Measurements from ENCODE around the gene POLR2E. TPM values are rescaled to one million over a fixed set of nuclear protein-coding genes. Genes with fewer than 3 reads are reported as not detected.

Gene POLR2E
- polyA plus RNA-seq, 1 donor (not counting 4 experiments of a cell fraction or from before 2014, with no cell fraction given): 178 TPM

GRCh38 chr19:1046117-1046626, 49.0 kb downstream of the POLR2E start:
- no peaks in the 10 kb centered on the region for H3K79me2 ChIP-seq (ENCODE audit: control insufficient read depth, insufficient read depth, low read length)
- no peaks in the 10 kb centered on the region for H4K20me1 ChIP-seq (ENCODE audit: control insufficient read depth, extremely low read depth, insufficient read depth, low read length)
- no peak overlapping the region for H3K27ac ChIP-seq (ENCODE audit: control insufficient read depth, insufficient read depth, low read length)
- dilution Hi-C loops (cut with MboI; ENCODE audit: extremely low pct_ligation_motif_present, low sequenced_read_pairs): no loop called here
- H3K4me2 ChIP-seq (ENCODE audit: control insufficient read depth, extremely low read depth, insufficient read depth, low read depth, low read length): no peak overlapping the region
- H3K9me3 ChIP-seq (ENCODE audit: control insufficient read depth, low read depth, low read length): no peaks in the 10 kb centered on the region
- no peak overlapping the region for H3K9ac ChIP-seq (ENCODE audit: control insufficient read depth, extremely low read depth, insufficient read depth, low read length)
- TF ChIP-seq EZH2 (IDR thresholded peaks at IDR 0.05; ENCODE audit: low read length): no peak
- TF ChIP-seq CTCF (optimal IDR thresholded peaks at IDR 0.05 in 1 of 3, IDR thresholded peaks at IDR 0.05 in 1 of 3, conservative IDR thresholded peaks at IDR 0.05 in 1 of 3; ENCODE audit: extremely low read depth in 1 of 3, insufficient read depth in 2 of 3, low read length in 3 of 3): no peak
- peaks cover 11% of the 10 kb centered on the region for H3K4me1 ChIP-seq (ENCODE audit: control insufficient read depth, extremely low read depth, insufficient read depth, low read length)
- FAIRE-seq: no peak
- H3K36me3 ChIP-seq (ENCODE audit: control insufficient read depth in 2 of 2, extremely low read depth in 1 of 2, insufficient read depth in 2 of 2, low read length in 2 of 2): peaks cover 0 to 9% of the 10 kb centered on the region in 2 experiments
- H2AFZ ChIP-seq (ENCODE audit: control insufficient read depth, low read length): no peak overlapping the region
- H3K4me3 ChIP-seq (ENCODE audit: control insufficient read depth in 2 of 3, extremely low read depth in 1 of 3, insufficient read depth in 2 of 3, low read depth in 1 of 3, low read length in 3 of 3): no peak overlapping the region
- DNase-seq (ENCODE audit: low read depth, low spot score): no peak
- H3K27me3 ChIP-seq (ENCODE audit: control insufficient read depth, extremely low read depth, insufficient read depth, low read length): no peaks in the 10 kb centered on the region
- H3K9me1 ChIP-seq (ENCODE audit: control insufficient read depth, extremely low read depth, insufficient read depth, low read length): no peaks in the 10 kb centered on the region

DNA sequence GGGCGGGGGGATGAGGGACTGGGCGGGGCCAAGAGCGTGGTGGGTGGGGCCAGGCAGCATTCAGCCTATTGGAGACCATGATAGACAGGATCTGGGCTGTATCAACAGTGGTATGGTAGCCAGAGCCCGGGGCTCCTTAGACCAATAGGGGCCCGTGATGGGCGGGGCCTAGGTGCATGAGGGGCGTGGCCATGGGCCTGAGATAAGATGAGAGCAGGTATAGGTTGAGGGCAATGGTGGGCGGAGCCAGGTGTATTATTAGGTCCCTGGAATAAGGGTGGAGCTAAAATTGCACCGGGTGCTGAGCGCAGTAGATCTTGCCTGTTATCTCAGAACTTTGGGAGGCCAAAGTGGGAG, 50.0 kb downstream of the POLR2E start:
- Histone ChIP-seq H3K27me3 (ENCODE audit: control insufficient read depth, extremely low read depth, insufficient read depth, low read length) (no peaks in the 10 kb centered on the region), H3K4me2 (ENCODE audit: control insufficient read depth, extremely low read depth, insufficient read depth, low read depth, low read length) (no peak overlapping the region), H2AFZ (ENCODE audit: control insufficient read depth, low read length) (no peak overlapping the region), H3K9ac (ENCODE audit: control insufficient read depth, extremely low read depth, insufficient read depth, low read length) (no peak overlapping the region), H3K79me2 (ENCODE audit: control insufficient read depth, insufficient read depth, low read length) (peaks cover 1% of the 10 kb centered on the region), H3K4me1 (ENCODE audit: control insufficient read depth, extremely low read depth, insufficient read depth, low read length) (peaks cover 17% of the 10 kb centered on the region), H3K36me3 (ENCODE audit: control insufficient read depth in 2 of 2, extremely low read depth in 1 of 2, insufficient read depth in 2 of 2, low read length in 2 of 2) (peaks cover 0 to 9% of the 10 kb centered on the region in 2 experiments), H3K9me1 (ENCODE audit: control insufficient read depth, extremely low read depth, insufficient read depth, low read length) (no peaks in the 10 kb centered on the region), H3K9me3 (ENCODE audit: control insufficient read depth, low read depth, low read length) (no peaks in the 10 kb centered on the region), H3K4me3 (ENCODE audit: control insufficient read depth in 2 of 3, extremely low read depth in 1 of 3, insufficient read depth in 2 of 3, low read depth in 1 of 3, low read length in 3 of 3) (no peak overlapping the region), H4K20me1 (ENCODE audit: control insufficient read depth, extremely low read depth, insufficient read depth, low read length) (no peaks in the 10 kb centered on the region), H3K27ac (ENCODE audit: control insufficient read depth, insufficient read depth, low read length) (no peak overlapping the region)
- no peak for DNase-seq (ENCODE audit: low read depth, low spot score)
- FAIRE-seq: no peak
- TF ChIP-seq CTCF (optimal IDR thresholded peaks at IDR 0.05 in 1 of 3, IDR thresholded peaks at IDR 0.05 in 1 of 3, conservative IDR thresholded peaks at IDR 0.05 in 1 of 3; ENCODE audit: extremely low read depth in 1 of 3, insufficient read depth in 2 of 3, low read length in 3 of 3) (no peak), EZH2 (IDR thresholded peaks at IDR 0.05; ENCODE audit: low read length) (no peak)
- dilution Hi-C loops (cut with MboI; ENCODE audit: extremely low pct_ligation_motif_present, low sequenced_read_pairs): no loop called here
